ENCODE measurements around the gene HHATL. TPM values are rescaled to one million over a fixed set of nuclear protein-coding genes. Genes with fewer than 3 reads are reported as not detected.

The HHATL gene
- polyA plus RNA-seq, 3 donors = not detected

DNA sequence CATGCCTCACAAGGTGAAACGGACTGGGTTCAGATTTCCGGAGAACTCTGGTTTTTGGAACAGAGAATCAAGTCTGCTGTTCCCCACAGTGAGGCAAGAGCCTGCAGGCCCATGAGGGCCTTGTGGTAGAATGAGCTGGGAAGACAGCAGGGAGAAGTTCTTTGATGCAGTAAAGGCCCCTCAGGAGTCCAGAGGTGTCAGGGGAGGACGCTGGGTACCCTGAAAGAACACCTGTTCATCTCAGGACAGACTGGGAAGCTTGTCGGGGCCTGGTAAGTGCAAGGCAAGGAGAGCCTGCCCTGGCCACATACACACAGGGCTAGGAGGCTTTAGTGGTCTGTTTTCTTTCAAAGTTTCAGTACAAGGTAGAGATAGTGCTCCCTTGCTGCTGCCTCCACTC is 52.8 kb downstream of the HHATL start:
- no peak overlapping the region for H3K4me3 Mint-ChIP-seq
- intact Hi-C loops (cut with micrococcal nuclease) = loop anchor here in 1 of 2 donors (10.0 kb wide), 1 partner anchor 65 kb away; the partner anchor contains the start of gene SEC22C
- DNase-seq = no peak
- peaks cover 35 to 69% of the 10 kb centered on the region in 2 donors for H3K36me3 ChIP-seq (replicated peaks in 1 of 2; ENCODE audit: control insufficient read depth in 1 of 2, insufficient read depth in 2 of 2, low read length in 2 of 2)
- no peak overlapping the region for H3K4me3 ChIP-seq (replicated peaks in 1 of 3; ENCODE audit: low read depth in 2 of 3, low read length in 3 of 3)
- peaks cover 34 to 44% of the 10 kb centered on the region in 2 donors for H3K4me1 ChIP-seq (ENCODE audit: control insufficient read depth in 1 of 2, insufficient read depth in 2 of 2, low read length in 2 of 2)
- H3K4me1 Mint-ChIP-seq = peaks cover 52% of the 10 kb centered on the region
- H3K27me3 ChIP-seq (ENCODE audit: control insufficient read depth in 2 of 2, insufficient read depth in 2 of 2, low read length in 2 of 2) = no peaks in the 10 kb centered on the region
- peaks cover 0 to 2% (median 0%) of the 10 kb centered on the region in 3 donors for H3K27me3 Mint-ChIP-seq (ENCODE audit: low read depth in 3 of 3)
- H3K4me2 ChIP-seq (replicated peaks; ENCODE audit: extremely low read depth, low read length, poor library complexity, severe bottlenecking) = no peak overlapping the region
- peak overlapping the region in 1 of 2 donors; percentile 87 for H3K27ac ChIP-seq (ENCODE audit: low read depth in 1 of 2, low read length in 2 of 2)
- peaks cover 95% of the 10 kb centered on the region for H3K79me2 ChIP-seq (ENCODE audit: insufficient read depth, low read length)
- 96% methylated on average over 3 of the region's 4 CpGs for WGBS (ENCODE audit: insufficient coverage)
- no peak for TF ChIP-seq CTCF (IDR thresholded peaks at IDR 0.05)
- H4K20me1 ChIP-seq (ENCODE audit: insufficient read depth, low read length) = peaks cover 80% of the 10 kb centered on the region
- H3K36me3 Mint-ChIP-seq = peaks cover 41 to 54% of the 10 kb centered on the region in 2 donors
- peak overlapping the region in 6 of 7 donors; percentile 44 to 75 (median 65) for H3K27ac Mint-ChIP-seq
- H3K9me3 ChIP-seq (replicated peaks in 1 of 2; ENCODE audit: control insufficient read depth in 1 of 2, insufficient read depth in 1 of 2, low read length in 2 of 2) = no peaks in the 10 kb centered on the region
- no peaks in the 10 kb centered on the region for H3K9me3 Mint-ChIP-seq
- H3K9ac ChIP-seq (ENCODE audit: insufficient read depth, low read length, poor library complexity, severe bottlenecking) = no peak overlapping the region
- H2AFZ ChIP-seq (ENCODE audit: insufficient read depth, low read depth, low read length, poor library complexity, severe bottlenecking) = no peak overlapping the region

DNA sequence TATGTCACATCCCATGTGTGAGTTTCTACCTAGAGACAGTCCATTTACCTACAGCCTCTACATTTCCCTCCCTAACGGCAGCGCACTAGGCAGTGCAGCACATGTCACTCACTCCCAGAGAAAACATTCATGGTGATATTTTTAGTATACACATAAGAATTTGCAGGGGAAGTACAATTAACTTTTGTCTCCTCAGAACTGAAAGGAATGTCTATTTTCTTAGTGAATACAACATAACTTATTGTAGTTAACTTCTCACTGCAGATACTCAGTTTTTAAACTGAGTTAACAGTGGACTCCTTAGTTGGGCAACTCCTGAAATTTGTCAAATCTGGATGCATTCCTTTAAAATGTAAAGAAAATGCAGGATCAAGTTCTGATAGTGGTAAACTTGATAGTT is 53.6 kb downstream of the HHATL start:
- H3K4me3 Mint-ChIP-seq = no peak overlapping the region
- H3K27me3 ChIP-seq (ENCODE audit: control insufficient read depth in 2 of 2, insufficient read depth in 2 of 2, low read length in 2 of 2) = no peaks in the 10 kb centered on the region
- peaks cover 41 to 76% of the 10 kb centered on the region in 2 donors for H3K36me3 ChIP-seq (replicated peaks in 1 of 2; ENCODE audit: control insufficient read depth in 1 of 2, insufficient read depth in 2 of 2, low read length in 2 of 2)
- peaks cover 34 to 40% of the 10 kb centered on the region in 2 donors for H3K4me1 ChIP-seq (ENCODE audit: control insufficient read depth in 1 of 2, insufficient read depth in 2 of 2, low read length in 2 of 2)
- H4K20me1 ChIP-seq (ENCODE audit: insufficient read depth, low read length) = peaks cover 87% of the 10 kb centered on the region
- peak overlapping the region in 4 of 7 donors; percentile 12 to 77 (median 58) for H3K27ac Mint-ChIP-seq
- peaks cover 99% of the 10 kb centered on the region for H3K79me2 ChIP-seq (ENCODE audit: insufficient read depth, low read length)
- intact Hi-C loops (cut with micrococcal nuclease) = no loop called here
- peaks cover 0 to 2% (median 0%) of the 10 kb centered on the region in 3 donors for H3K27me3 Mint-ChIP-seq (ENCODE audit: low read depth in 3 of 3)
- no peak overlapping the region for H3K4me2 ChIP-seq (replicated peaks; ENCODE audit: extremely low read depth, low read length, poor library complexity, severe bottlenecking)
- no peak overlapping the region for H2AFZ ChIP-seq (ENCODE audit: insufficient read depth, low read depth, low read length, poor library complexity, severe bottlenecking)
- peaks cover 52% of the 10 kb centered on the region for H3K4me1 Mint-ChIP-seq
- no CpG with 5 or more reads among the region's 2 CpGs for WGBS (ENCODE audit: insufficient coverage)
- H3K36me3 Mint-ChIP-seq = peaks cover 45 to 59% of the 10 kb centered on the region in 2 donors
- H3K9me3 ChIP-seq (replicated peaks in 1 of 2; ENCODE audit: control insufficient read depth in 1 of 2, insufficient read depth in 1 of 2, low read length in 2 of 2) = no peaks in the 10 kb centered on the region
- H3K27ac ChIP-seq (ENCODE audit: low read depth in 1 of 2, low read length in 2 of 2) = peak overlapping the region in 1 of 2 donors; percentile 24
- no peak for TF ChIP-seq CTCF (IDR thresholded peaks at IDR 0.05)
- H3K9me3 Mint-ChIP-seq = no peaks in the 10 kb centered on the region
- no peak overlapping the region for H3K9ac ChIP-seq (ENCODE audit: insufficient read depth, low read length, poor library complexity, severe bottlenecking)
- no peak for DNase-seq
- H3K4me3 ChIP-seq (replicated peaks in 1 of 3; ENCODE audit: low read depth in 2 of 3, low read length in 3 of 3) = no peak overlapping the region

All from CD14-positive monocyte (primary cell).